Body of pancreas (tissue), 4 donors: ENCODE results near the gene PPP6R2. TPM values are rescaled to one million over a fixed set of nuclear protein-coding genes. Genes with fewer than 3 reads are reported as not detected.

Experiments used
- ATAC-seq: fragments of 150-250 bp; one replicate; pipeline ENCODE4 v1.9.1; 2016
- DNase-seq, 4 donors: peaks; one replicate each; pipeline ENCODE4 v3.0.0-alpha.2; 2019
- H3K27ac ChIP-seq, 4 donors: fragments of 200-600 bp; sonication (generic); 1 replicate in 3 of 4; 2 replicates in 1 of 4; pipeline versions ENCODE4 v1.5.1 to v1.6.1; 2016 to 2019; ENCODE audit warnings: mild to moderate bottlenecking in 1 of 4, mixed read lengths in 1 of 4, moderate library complexity in 1 of 4
- H3K27me3 ChIP-seq, 2 donors: fragments of 200-600 bp; sonication (generic); one replicate each; pipeline ENCODE4 v1.6.0; 2016; ENCODE audit warnings: mild to moderate bottlenecking in 1 of 2
- H3K36me3 ChIP-seq, 2 donors: fragments of 200-600 bp; sonication (generic); replicated peaks in 1 of 2; 2 replicates each; pipeline ENCODE4 v1.5.1; 2016; ENCODE audit warnings: low read depth in 2 of 2; ENCODE audit not compliant: insufficient read depth in 1 of 2
- H3K4me1 ChIP-seq: fragments of 200-600 bp; sonication (generic); one replicate; pipeline ENCODE4 v1.6.0; 2016
- H3K4me3 ChIP-seq, 2 donors: fragments of 200-600 bp; sonication (generic); 1 replicate in 1 of 2; 2 replicates in 1 of 2; pipeline ENCODE4 v1.5.1; 2016 to 2019
- H3K9me3 ChIP-seq, 3 donors: fragments of 200-600 bp; sonication (generic); 1 replicate in 2 of 3; 2 replicates in 1 of 3; pipeline ENCODE4 v1.5.1; 2016
- CTCF ChIP-seq, 7 experiments: fragments of 450-650 bp in 4 of 7; fragments of 200-600 bp in 3 of 7; sonication (generic) in 3 of 7; IDR thresholded peaks; one replicate each; pipeline ENCODE4 v1.5.1; 2016 to 2019; ENCODE audit warnings: antibody characterized with exemption in 7 of 7
- POLR2A ChIP-seq, 3 donors: fragments of 450-650 bp; IDR thresholded peaks; one replicate each; pipeline ENCODE4 v1.6.1; 2016; ENCODE audit warnings: antibody characterized with exemption in 3 of 3, mild to moderate bottlenecking in 2 of 3
- WGBS, 2 donors: methylation state at CpG; one replicate each; pipeline ENCODE4 v1.1.5; 2017; 5-methylcytosine and 5-hydroxymethylcytosine counted together
- intact Hi-C: fragments of 100-400 bp; cut with DNase I; formaldehyde crosslinking; loops from one replicate; pipeline ENCODE4 v1.15.1; 2023
- total RNA-seq, 2 donors: library from RNA; depleted of rRNA; stranded (reverse); fragments of >200 nt; gene quantifications; one replicate each; pipeline ENCODE4 v1.1.0, GENCODE V29; 2016

PPP6R2 gene
- total RNA-seq, 2 donors from 2014 or later = 48.8 to 53.4 TPM

GRCh38 chr22:50296658-50297490, 46.3 kb upstream of the PPP6R2 start:
- Histone ChIP-seq H3K4me1 (peaks cover 96% of the 10 kb centered on the region), H3K27me3 (no peaks in the 10 kb centered on the region), H3K36me3 (no peaks in the 10 kb centered on the region), H3K4me3 (no peak overlapping the region), H3K9me3 (no peaks in the 10 kb centered on the region), H3K27ac (peak overlapping the region in 3 of 4 donors; percentile 56 to 89 (median 86))
- intact Hi-C loops = no loop called here
- TF ChIP-seq POLR2A (IDR thresholded peaks at IDR 0.05) (no peak), CTCF (IDR thresholded peaks at IDR 0.05) (no peak)
- 10 to 40% methylated on average over 3 to 26 of the region's 29 CpGs for WGBS, 2 donors
- DNase-seq (peak in 1 of 4 donors; percentile 48), ATAC-seq (peak; percentile 8)

GRCh38 chr22:50297510-50298265, 45.4 kb upstream of the PPP6R2 start:
- Histone ChIP-seq H3K4me1 (peaks cover 96% of the 10 kb centered on the region), H3K36me3 (no peaks in the 10 kb centered on the region), H3K27ac (peak overlapping the region in 3 of 4 donors; percentile 56 to 89 (median 86)), H3K4me3 (no peak overlapping the region), H3K27me3 (no peaks in the 10 kb centered on the region), H3K9me3 (no peaks in the 10 kb centered on the region)
- 84 to 89% methylated on average over 16 to 19 of the region's 20 CpGs for WGBS, 2 donors
- no peak for ATAC-seq
- DNase-seq = no peak
- intact Hi-C loops = no loop called here
- TF ChIP-seq POLR2A (IDR thresholded peaks at IDR 0.05) (no peak), CTCF (IDR thresholded peaks at IDR 0.05) (no peak)

- ATAC-seq (no peak), DNase-seq (no peak)
- intact Hi-C loops = no loop called here
- TF ChIP-seq CTCF (IDR thresholded peaks at IDR 0.05) = no peak
- TF ChIP-seq POLR2A (IDR thresholded peaks at IDR 0.05) = no peak
- H3K4me1 ChIP-seq = peaks cover 96% of the 10 kb centered on the region
- 70 to 78% methylated on average over 4 of the region's 4 CpGs for WGBS, 2 donors
- H3K36me3 ChIP-seq = no peaks in the 10 kb centered on the region
- peak overlapping the region in 3 of 4 donors; percentile 56 to 89 (median 86) for H3K27ac ChIP-seq
- H3K27me3 ChIP-seq = no peaks in the 10 kb centered on the region
- no peak overlapping the region for H3K4me3 ChIP-seq
- no peaks in the 10 kb centered on the region for H3K9me3 ChIP-seq
Measured at GRCh38 chr22:50298266-50298637, 44.9 kb upstream of the PPP6R2 start.

GRCh38 chr22:50298937-50299784, 44.0 kb upstream of the PPP6R2 start:
- TF ChIP-seq POLR2A (IDR thresholded peaks at IDR 0.05) (no peak), CTCF (IDR thresholded peaks at IDR 0.05) (no peak)
- no peaks in the 10 kb centered on the region for H3K36me3 ChIP-seq
- 59 to 76% methylated on average over 25 to 44 of the region's 59 CpGs for WGBS, 2 donors

More at GRCh38 chr22:50298937-50299784, 44.0 kb upstream of the PPP6R2 start:
- intact Hi-C loops = no loop called here
- H3K4me3 ChIP-seq = no peak overlapping the region
- H3K27me3 ChIP-seq = no peaks in the 10 kb centered on the region
- peaks cover 96% of the 10 kb centered on the region for H3K4me1 ChIP-seq
- ATAC-seq (no peak), DNase-seq (no peak)
- H3K9me3 ChIP-seq = no peaks in the 10 kb centered on the region
- peak overlapping the region; percentile 42 to 91 (median 72) for H3K27ac ChIP-seq
